A673 (cell line): ENCODE results near the gene RBM19.

Source experiments
- EZH2 ChIP-seq: fragments of 200-600 bp; sonication (generic); IDR thresholded peaks from 2 replicates; pipeline ENCODE4 v1.6.1; 2017; ENCODE audit warnings: borderline replicate concordance, low read depth, mild to moderate bottlenecking, mixed read lengths, antibody characterized with exemption, low read length; ENCODE audit not compliant: poor library complexity, severe bottlenecking
- TF ChIP-seq, protein P1 (sequence below): fragments of 300-800, 200-600 bp; sonication (generic); conservative IDR thresholded peaks from 2 replicates; pipeline ENCODE4 v1.5.1; 2017; ENCODE audit warnings: low read depth, mild to moderate bottlenecking, antibody characterized with exemption, low read length, moderate library complexity, mixed read lengths

DNA sequence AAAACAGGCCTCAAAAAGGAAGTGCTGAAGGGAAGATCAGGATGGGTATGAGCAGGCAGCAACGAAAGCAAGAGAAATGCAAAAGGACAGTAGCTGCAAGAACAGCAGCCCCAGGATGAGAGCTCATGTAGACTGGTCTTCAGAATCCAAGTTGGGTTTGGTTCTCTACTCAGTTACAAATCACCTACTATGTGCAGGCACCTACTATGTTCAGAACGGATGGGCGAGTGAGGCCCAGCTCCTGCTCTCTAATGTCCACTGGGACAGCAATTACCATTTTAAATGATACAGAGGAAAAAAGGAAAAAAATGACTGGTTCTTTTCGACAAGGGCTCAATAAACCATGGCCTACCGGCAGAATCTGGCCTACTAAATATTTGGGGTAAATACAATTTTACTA, 88.5 kb downstream of the RBM19 start:
- TF ChIP-seq, protein P1, sequence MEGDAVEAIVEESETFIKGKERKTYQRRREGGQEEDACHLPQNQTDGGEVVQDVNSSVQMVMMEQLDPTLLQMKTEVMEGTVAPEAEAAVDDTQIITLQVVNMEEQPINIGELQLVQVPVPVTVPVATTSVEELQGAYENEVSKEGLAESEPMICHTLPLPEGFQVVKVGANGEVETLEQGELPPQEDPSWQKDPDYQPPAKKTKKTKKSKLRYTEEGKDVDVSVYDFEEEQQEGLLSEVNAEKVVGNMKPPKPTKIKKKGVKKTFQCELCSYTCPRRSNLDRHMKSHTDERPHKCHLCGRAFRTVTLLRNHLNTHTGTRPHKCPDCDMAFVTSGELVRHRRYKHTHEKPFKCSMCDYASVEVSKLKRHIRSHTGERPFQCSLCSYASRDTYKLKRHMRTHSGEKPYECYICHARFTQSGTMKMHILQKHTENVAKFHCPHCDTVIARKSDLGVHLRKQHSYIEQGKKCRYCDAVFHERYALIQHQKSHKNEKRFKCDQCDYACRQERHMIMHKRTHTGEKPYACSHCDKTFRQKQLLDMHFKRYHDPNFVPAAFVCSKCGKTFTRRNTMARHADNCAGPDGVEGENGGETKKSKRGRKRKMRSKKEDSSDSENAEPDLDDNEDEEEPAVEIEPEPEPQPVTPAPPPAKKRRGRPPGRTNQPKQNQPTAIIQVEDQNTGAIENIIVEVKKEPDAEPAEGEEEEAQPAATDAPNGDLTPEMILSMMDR, result no peak
- TF ChIP-seq EZH2, result no peak
